ENCODE data around the gene ZFP36L2.

DNA sequence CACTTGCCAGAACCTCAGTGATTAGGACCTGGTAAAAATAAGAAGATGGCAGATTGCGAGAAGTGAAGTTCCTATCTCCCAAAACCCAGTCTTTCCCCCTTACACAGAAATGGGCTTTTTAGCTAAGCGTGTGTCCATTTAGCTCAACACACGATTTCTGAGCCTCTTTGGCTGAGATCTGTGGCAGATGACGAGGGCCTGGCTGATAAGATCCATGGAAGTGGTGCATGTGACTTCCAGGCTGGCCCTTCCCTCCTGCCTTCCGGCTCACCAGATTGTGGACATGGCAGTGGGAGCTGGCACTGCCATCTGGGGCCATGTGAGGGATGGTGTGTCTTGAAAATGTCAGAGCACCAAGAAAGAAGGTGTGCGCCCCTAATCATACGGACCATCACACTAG lies 41.0 kb upstream of the ZFP36L2 start:
- TF ChIP-seq, protein P1, sequence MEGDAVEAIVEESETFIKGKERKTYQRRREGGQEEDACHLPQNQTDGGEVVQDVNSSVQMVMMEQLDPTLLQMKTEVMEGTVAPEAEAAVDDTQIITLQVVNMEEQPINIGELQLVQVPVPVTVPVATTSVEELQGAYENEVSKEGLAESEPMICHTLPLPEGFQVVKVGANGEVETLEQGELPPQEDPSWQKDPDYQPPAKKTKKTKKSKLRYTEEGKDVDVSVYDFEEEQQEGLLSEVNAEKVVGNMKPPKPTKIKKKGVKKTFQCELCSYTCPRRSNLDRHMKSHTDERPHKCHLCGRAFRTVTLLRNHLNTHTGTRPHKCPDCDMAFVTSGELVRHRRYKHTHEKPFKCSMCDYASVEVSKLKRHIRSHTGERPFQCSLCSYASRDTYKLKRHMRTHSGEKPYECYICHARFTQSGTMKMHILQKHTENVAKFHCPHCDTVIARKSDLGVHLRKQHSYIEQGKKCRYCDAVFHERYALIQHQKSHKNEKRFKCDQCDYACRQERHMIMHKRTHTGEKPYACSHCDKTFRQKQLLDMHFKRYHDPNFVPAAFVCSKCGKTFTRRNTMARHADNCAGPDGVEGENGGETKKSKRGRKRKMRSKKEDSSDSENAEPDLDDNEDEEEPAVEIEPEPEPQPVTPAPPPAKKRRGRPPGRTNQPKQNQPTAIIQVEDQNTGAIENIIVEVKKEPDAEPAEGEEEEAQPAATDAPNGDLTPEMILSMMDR (IDR thresholded peaks at IDR 0.05): no peak
- no peak for TF ChIP-seq POLR2A (IDR thresholded peaks at IDR 0.05)

Data from right lobe of liver (tissue), 4 donors.